Measurements from ENCODE around the gene NR1H4.

NR1H4 gene

DNA sequence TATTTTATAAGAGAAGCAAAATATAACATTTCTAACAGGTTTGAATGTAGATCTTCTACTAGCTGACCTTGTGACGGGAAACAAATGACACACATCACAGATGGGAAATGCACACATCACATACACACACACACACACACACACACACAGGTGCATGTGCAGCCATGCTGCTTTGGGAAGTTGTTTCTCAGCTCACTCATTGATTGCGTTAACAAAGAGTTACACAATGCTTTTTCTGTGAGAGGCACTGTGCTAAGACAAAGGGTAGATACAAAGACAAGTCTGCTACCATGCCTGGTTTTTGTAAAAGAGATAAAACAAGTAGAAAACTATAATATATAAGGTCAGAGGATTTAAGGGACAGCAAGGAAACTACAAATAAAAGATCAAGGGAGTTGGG is 1.3 kb upstream of the NR1H4 start:
- TF ChIP-seq, protein P1, sequence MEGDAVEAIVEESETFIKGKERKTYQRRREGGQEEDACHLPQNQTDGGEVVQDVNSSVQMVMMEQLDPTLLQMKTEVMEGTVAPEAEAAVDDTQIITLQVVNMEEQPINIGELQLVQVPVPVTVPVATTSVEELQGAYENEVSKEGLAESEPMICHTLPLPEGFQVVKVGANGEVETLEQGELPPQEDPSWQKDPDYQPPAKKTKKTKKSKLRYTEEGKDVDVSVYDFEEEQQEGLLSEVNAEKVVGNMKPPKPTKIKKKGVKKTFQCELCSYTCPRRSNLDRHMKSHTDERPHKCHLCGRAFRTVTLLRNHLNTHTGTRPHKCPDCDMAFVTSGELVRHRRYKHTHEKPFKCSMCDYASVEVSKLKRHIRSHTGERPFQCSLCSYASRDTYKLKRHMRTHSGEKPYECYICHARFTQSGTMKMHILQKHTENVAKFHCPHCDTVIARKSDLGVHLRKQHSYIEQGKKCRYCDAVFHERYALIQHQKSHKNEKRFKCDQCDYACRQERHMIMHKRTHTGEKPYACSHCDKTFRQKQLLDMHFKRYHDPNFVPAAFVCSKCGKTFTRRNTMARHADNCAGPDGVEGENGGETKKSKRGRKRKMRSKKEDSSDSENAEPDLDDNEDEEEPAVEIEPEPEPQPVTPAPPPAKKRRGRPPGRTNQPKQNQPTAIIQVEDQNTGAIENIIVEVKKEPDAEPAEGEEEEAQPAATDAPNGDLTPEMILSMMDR (IDR thresholded peaks at IDR 0.05) = no peak
- no peaks in the 10 kb centered on the region for H3K4me1 ChIP-seq
- intact Hi-C loops (cut with DNase I; ENCODE audit: low total_unique reads) = no loop called here
- H3K4me3 ChIP-seq = no peak overlapping the region
- H3K27ac ChIP-seq = no peak overlapping the region
- H3K27me3 ChIP-seq = no peaks in the 10 kb centered on the region
- no peaks in the 10 kb centered on the region for H3K9me3 ChIP-seq
- no peak for DNase-seq
- no peaks in the 10 kb centered on the region for H3K36me3 ChIP-seq

DNA sequence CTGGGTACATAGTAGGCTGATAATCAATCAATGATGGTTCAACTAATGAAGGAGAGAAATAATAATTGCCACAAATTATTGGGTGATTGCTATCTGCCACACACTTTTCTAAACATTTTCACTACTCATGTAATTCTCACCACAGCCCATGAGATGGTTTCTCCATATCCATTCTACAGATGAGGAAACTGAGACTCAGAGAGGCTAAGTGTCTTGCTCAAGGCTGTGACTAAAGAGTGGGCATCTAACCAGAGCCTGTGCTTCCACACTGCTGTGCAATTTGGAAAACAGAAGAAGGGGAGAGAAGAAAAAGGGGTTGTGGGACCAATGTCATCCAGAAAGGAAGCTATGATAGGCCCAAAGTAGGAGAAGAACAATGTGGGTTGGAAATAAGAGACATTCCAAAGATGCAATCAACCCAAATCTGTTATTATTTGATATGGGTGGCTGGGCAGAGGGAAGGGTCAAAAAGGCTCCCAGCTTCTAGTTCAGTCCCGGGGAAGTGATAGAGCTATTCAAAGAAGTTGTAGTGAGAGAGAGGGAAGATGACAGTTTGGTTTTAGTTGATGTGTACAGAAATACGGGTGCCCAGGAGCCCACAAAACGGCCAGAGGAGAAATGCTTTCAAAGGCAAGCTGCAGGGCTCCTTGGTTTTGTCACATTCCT is 483 bp upstream of the NR1H4 start:
- H3K27ac ChIP-seq = no peak overlapping the region
- no peak overlapping the region for H3K4me3 ChIP-seq
- H3K27me3 ChIP-seq = no peaks in the 10 kb centered on the region
- intact Hi-C loops (cut with DNase I; ENCODE audit: low total_unique reads) = no loop called here
- DNase-seq = no peak
- TF ChIP-seq, protein P1 (IDR thresholded peaks at IDR 0.05) = no peak
- no peaks in the 10 kb centered on the region for H3K4me1 ChIP-seq
- H3K36me3 ChIP-seq = no peaks in the 10 kb centered on the region
- no peaks in the 10 kb centered on the region for H3K9me3 ChIP-seq

DNA sequence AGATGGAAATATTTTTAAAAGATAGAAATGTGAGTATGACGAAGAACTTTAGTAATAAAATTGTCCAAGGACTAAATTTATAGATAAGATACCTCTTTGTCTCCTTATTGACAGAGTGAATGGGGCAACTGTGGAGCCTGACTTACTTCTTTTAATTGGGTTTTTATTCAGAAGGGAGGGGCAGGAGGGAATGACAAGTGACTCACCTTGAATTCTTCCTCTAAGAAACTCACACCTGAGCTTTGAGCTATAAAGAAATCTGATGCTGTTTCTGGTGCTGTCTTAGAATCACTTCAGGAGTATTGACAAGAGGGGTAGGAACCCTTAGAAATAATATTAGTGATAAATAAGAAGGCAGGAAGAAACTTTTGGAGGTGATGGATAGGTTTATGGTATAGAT is 951 bp downstream of the NR1H4 start:
- no peak for DNase-seq
- H3K27ac ChIP-seq = no peak overlapping the region
- H3K9me3 ChIP-seq = no peaks in the 10 kb centered on the region
- TF ChIP-seq, protein P1 (IDR thresholded peaks at IDR 0.05) = no peak
- H3K36me3 ChIP-seq = no peaks in the 10 kb centered on the region
- H3K4me3 ChIP-seq = no peak overlapping the region
- intact Hi-C loops (cut with DNase I; ENCODE audit: low total_unique reads) = no loop called here
- H3K27me3 ChIP-seq = no peaks in the 10 kb centered on the region
- no peaks in the 10 kb centered on the region for H3K4me1 ChIP-seq

DNA sequence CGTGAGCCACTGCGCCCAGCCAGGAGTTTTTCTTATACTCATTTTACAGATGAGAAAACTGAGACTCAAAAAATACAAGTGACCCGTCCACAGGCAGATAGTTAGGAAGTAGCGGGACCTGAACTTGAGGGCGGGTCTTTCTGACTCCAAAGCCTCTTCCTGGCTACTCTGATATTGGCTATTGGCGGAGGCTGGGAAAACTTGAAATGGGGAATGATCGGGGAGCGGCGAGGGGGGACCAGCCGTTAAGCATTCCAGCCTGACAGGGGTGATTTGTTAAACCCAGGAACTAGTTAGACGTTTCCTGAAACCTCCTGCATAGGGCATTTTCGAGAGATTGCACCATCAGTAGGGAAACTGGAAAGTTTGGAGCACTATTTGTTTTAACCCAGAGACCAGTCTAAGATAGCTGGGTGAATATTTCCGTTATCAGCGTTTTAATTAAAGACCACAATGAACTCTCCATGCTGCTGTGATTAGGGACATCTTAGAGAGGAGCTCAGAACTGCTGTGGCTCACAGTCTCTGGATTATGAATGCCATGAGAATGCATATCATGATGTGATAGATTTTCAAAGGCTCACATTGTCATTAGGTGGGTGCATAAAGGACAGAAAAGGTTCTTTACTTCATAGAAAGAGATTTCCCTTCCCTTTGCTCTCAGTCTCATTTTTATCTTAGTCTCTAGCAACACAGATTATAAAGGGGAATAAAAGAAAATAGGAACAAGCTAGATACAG is 2.5 kb downstream of the NR1H4 start:
- DNase-seq = no peak
- Histone ChIP-seq H3K9me3 (no peaks in the 10 kb centered on the region), H3K4me3 (no peak overlapping the region), H3K27ac (no peak overlapping the region), H3K4me1 (no peaks in the 10 kb centered on the region), H3K36me3 (no peaks in the 10 kb centered on the region), H3K27me3 (no peaks in the 10 kb centered on the region)
- intact Hi-C loops (cut with DNase I; ENCODE audit: low total_unique reads) = no loop called here
- TF ChIP-seq, protein P1 (IDR thresholded peaks at IDR 0.05) = no peak

DNA sequence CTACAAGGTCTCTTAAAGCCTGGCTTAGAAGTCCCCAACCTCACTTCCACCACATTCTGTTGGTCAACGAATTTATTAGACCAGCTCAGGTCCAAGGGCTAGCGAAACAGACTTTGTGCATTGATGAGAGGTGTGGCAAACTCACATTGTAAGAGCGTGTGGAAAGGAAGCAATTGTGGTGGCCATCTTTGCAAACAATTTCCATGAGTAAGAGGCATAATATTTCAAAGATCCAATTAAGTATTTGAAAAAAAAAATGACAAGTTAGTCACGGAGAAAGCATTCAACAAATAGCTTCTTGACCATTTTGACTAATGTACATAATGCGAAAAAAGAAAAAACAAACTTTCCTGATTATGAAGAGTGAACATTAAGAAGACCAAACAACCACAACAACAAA is 7.4 kb downstream of the NR1H4 start:
- no peak overlapping the region for H3K4me3 ChIP-seq
- TF ChIP-seq, protein P1 (IDR thresholded peaks at IDR 0.05) = no peak
- intact Hi-C loops (cut with DNase I; ENCODE audit: low total_unique reads) = no loop called here
- H3K4me1 ChIP-seq = no peaks in the 10 kb centered on the region
- no peaks in the 10 kb centered on the region for H3K9me3 ChIP-seq
- H3K27me3 ChIP-seq = no peaks in the 10 kb centered on the region
- H3K36me3 ChIP-seq = no peaks in the 10 kb centered on the region
- DNase-seq = no peak
- no peak overlapping the region for H3K27ac ChIP-seq
